DOHH2 (cell line): ENCODE results near the gene HTR7.

Experiments
- H3F3A ChIP-seq: fragments of 200-600 bp; sonication (generic), shearing (Covaris generic); 2 replicates; pipeline ENCODE4 v1.6.0; 2016; ENCODE audit warnings: antibody characterized with exemption, mild to moderate bottlenecking; ENCODE audit not compliant: control insufficient read depth, insufficient read depth
- H3K27ac ChIP-seq: fragments of 200-600 bp; sonication (generic); 2 replicates; pipeline ENCODE4 v1.5.1; 2014; ENCODE audit warnings: low read depth, mild to moderate bottlenecking, low read length, moderate library complexity
- H3K27me3 ChIP-seq: fragments of 200-600 bp; sonication (generic); 2 replicates; pipeline ENCODE4 v1.6.1; 2014; ENCODE audit warnings: mild to moderate bottlenecking, low read length, mixed read lengths; ENCODE audit not compliant: control insufficient read depth
- H3K36me3 ChIP-seq: fragments of 200-600 bp; sonication (generic); 2 replicates; pipeline ENCODE4 v1.6.1; 2014; ENCODE audit warnings: mild to moderate bottlenecking, low read length, moderate library complexity, mixed read lengths; ENCODE audit not compliant: control insufficient read depth
- H3K4me1 ChIP-seq: fragments of 200-600 bp; sonication (generic); 2 replicates; pipeline ENCODE4 v1.6.1; 2014; ENCODE audit warnings: mild to moderate bottlenecking, low read length, mixed read lengths; ENCODE audit not compliant: control insufficient read depth
- H3K4me2 ChIP-seq: fragments of 200-600 bp; sonication (generic); 2 replicates; pipeline ENCODE4 v1.6.0; 2014; ENCODE audit warnings: mild to moderate bottlenecking, low read length, moderate library complexity
- H3K4me3 ChIP-seq: fragments of 200-600 bp; sonication (generic); 2 replicates; pipeline ENCODE4 v1.5.1; 2014; ENCODE audit warnings: mild to moderate bottlenecking, low read length, mixed read lengths
- H3K79me2 ChIP-seq: fragments of 200-600 bp; sonication (generic); 2 replicates; pipeline ENCODE4 v1.6.1; 2014; ENCODE audit warnings: mild to moderate bottlenecking, low read length, mixed read lengths; ENCODE audit not compliant: control insufficient read depth
- H3K9me2 ChIP-seq: fragments of 200-600 bp; sonication (generic); replicated peaks from 2 replicates; pipeline ENCODE4 v1.6.1; 2014; ENCODE audit warnings: mild to moderate bottlenecking, low read length, mixed read lengths; ENCODE audit not compliant: control insufficient read depth
- H3K9me3 ChIP-seq: fragments of 200-600 bp; sonication (generic); 2 replicates; pipeline ENCODE4 v1.6.1; 2014; ENCODE audit warnings: antibody characterized with exemption, low read length, mixed read lengths; ENCODE audit not compliant: control insufficient read depth, insufficient read depth
- H4K20me1 ChIP-seq: fragments of 200-600 bp; sonication (generic); 2 replicates; pipeline ENCODE4 v1.6.0; 2014; ENCODE audit warnings: low read depth, mild to moderate bottlenecking, antibody characterized with exemption, low read length, moderate library complexity; ENCODE audit not compliant: control insufficient read depth, insufficient read depth
- CTCF ChIP-seq: fragments of 200-600 bp; sonication (generic); IDR thresholded peaks from one replicate; pipeline ENCODE4 v1.5.1; 2014; ENCODE audit warnings: antibody characterized with exemption, mild to moderate bottlenecking, low read depth, low read length; ENCODE audit not compliant: poor library complexity, severe bottlenecking
- EZH2phosphoT487 ChIP-seq: fragments of 200-600 bp; sonication (generic); IDR thresholded peaks from 2 replicates; pipeline ENCODE4 v1.6.1; 2017; ENCODE audit warnings: borderline replicate concordance, mild to moderate bottlenecking, antibody characterized with exemption, low read length, moderate library complexity, mixed read lengths

HTR7 gene

GRCh38 chr10:90780488-90780887, 77.4 kb downstream of the HTR7 start:
- H3F3A ChIP-seq = no peaks in the 10 kb centered on the region
- H3K4me2 ChIP-seq = no peak overlapping the region
- no peaks in the 10 kb centered on the region for H3K9me2 ChIP-seq
- no peaks in the 10 kb centered on the region for H3K9me3 ChIP-seq
- no peak overlapping the region for H3K4me3 ChIP-seq
- no peak overlapping the region for H3K27ac ChIP-seq
- H3K36me3 ChIP-seq = no peaks in the 10 kb centered on the region
- no peak for TF ChIP-seq EZH2phosphoT487
- TF ChIP-seq CTCF = no peak
- no peaks in the 10 kb centered on the region for H4K20me1 ChIP-seq
- H3K27me3 ChIP-seq = no peaks in the 10 kb centered on the region
- H3K4me1 ChIP-seq = no peaks in the 10 kb centered on the region
- no peaks in the 10 kb centered on the region for H3K79me2 ChIP-seq

- Histone ChIP-seq H3F3A (no peaks in the 10 kb centered on the region), H3K79me2 (no peaks in the 10 kb centered on the region), H3K4me1 (no peaks in the 10 kb centered on the region), H3K36me3 (no peaks in the 10 kb centered on the region), H3K27ac (no peak overlapping the region), H4K20me1 (no peaks in the 10 kb centered on the region), H3K4me3 (no peak overlapping the region), H3K9me3 (no peaks in the 10 kb centered on the region), H3K4me2 (no peak overlapping the region), H3K27me3 (no peaks in the 10 kb centered on the region), H3K9me2 (no peaks in the 10 kb centered on the region)
- TF ChIP-seq CTCF (peak; percentile 44), EZH2phosphoT487 (no peak)
These were observed 78.3 kb downstream of the HTR7 start for GRCh38 chr10:90779548-90779947.

- H3K27ac ChIP-seq = no peak overlapping the region
- no peak overlapping the region for H3K4me3 ChIP-seq
- H3F3A ChIP-seq = no peaks in the 10 kb centered on the region
- no peak overlapping the region for H3K4me2 ChIP-seq
- H3K9me3 ChIP-seq = no peaks in the 10 kb centered on the region
- H3K36me3 ChIP-seq = no peaks in the 10 kb centered on the region
- H4K20me1 ChIP-seq = no peaks in the 10 kb centered on the region
- no peak for TF ChIP-seq CTCF
- TF ChIP-seq EZH2phosphoT487 = no peak
- H3K9me2 ChIP-seq = no peaks in the 10 kb centered on the region
- H3K4me1 ChIP-seq = no peaks in the 10 kb centered on the region
- no peaks in the 10 kb centered on the region for H3K27me3 ChIP-seq
- no peaks in the 10 kb centered on the region for H3K79me2 ChIP-seq
These were observed 80.2 kb downstream of the HTR7 start for GRCh38 chr10:90777621-90778020.
